Measurements from ENCODE around the gene ULK1. TPM values are rescaled to one million over a fixed set of nuclear protein-coding genes. Genes with fewer than 3 reads are reported as not detected.

ULK1 gene
- total RNA-seq = 100 to 1,000 TPM in 1 of 4 donors, 10 to 100 TPM in 3; 11.8 to 135 (median 38.8) TPM

DNA sequence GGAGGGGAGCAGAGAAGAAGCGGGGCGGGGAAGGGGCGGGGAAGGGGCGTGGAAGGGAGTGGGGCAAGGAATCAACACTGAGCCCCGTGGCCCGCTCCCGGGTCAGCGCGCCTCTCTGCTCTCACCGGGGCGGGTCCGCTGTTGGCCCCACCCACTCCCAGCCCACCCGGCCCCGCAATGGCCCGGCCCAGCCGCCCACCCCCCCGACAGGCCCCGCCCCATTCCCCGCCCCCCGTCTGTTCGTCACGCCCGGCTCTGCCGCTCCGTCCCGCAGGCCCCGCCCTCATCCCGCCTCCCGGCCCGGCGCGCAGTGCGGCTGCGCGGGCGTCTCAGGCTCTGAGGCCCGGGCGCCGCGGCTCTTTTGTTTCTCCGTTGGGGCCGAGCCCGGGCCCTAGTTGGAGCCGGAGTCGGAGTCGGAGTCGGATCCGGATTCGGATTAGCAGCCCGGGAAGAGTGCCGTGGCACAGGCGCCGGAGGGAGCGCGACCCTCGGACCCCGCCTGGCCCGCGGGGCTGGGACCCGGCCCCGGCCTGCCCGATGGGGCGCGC is at the start of gene ULK1:
Gene ULK1, plus strand, starts transcription at position 310 of the 548 bp plus-strand sequence. CDS start 380 bp downstream, outside the sequence.
- H3K27me3 ChIP-seq = no peaks in the 10 kb centered on the region
- peak; percentile 94 to 96 for DNase-seq
- H3K4me1 ChIP-seq = peaks cover 0 to 7% of the 10 kb centered on the region in 2 donors
- peak within 1 kb of the TSS; percentile 60 to 86 for H3K4me3 ChIP-seq
- intact Hi-C loops (cut with DNase I; ENCODE audit: low total_unique reads) = loop anchor here (2.0 kb wide), 1 partner anchor 54 kb away; the partner anchor contains the start of gene EP400
- TF ChIP-seq, protein P1, sequence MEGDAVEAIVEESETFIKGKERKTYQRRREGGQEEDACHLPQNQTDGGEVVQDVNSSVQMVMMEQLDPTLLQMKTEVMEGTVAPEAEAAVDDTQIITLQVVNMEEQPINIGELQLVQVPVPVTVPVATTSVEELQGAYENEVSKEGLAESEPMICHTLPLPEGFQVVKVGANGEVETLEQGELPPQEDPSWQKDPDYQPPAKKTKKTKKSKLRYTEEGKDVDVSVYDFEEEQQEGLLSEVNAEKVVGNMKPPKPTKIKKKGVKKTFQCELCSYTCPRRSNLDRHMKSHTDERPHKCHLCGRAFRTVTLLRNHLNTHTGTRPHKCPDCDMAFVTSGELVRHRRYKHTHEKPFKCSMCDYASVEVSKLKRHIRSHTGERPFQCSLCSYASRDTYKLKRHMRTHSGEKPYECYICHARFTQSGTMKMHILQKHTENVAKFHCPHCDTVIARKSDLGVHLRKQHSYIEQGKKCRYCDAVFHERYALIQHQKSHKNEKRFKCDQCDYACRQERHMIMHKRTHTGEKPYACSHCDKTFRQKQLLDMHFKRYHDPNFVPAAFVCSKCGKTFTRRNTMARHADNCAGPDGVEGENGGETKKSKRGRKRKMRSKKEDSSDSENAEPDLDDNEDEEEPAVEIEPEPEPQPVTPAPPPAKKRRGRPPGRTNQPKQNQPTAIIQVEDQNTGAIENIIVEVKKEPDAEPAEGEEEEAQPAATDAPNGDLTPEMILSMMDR (IDR thresholded peaks at IDR 0.05) = no peak
- TF ChIP-seq POLR2A (IDR thresholded peaks at IDR 0.05) = peak; percentile 95 to 96
- no peaks in the 10 kb centered on the region for H3K9me3 ChIP-seq
- H3K36me3 ChIP-seq = no peaks in the 10 kb centered on the region
- peak within 1 kb of the TSS; percentile 96 to 97 for H3K27ac ChIP-seq

DNA sequence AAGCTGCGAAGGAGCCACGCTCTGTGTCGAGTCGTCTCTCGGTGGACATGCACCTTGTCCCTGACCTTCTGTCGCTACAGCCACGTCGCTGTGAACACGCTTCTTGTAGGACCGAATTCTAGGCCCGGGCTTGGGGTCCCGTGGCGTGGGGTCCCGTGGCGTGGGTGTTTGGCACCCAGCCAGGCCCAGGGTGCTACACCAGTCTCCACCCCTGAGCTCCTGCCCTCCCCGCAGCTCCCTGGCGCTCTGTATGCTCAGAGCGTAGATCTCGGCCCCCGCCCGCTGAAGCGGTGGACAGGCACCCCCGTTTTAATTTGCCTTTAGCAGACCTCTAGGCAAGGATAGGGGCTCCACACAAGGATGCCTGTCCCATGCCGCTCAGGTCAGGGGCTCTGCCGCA is 49.8 kb upstream of the ULK1 start:
- H3K4me3 ChIP-seq = no peak overlapping the region

DNA sequence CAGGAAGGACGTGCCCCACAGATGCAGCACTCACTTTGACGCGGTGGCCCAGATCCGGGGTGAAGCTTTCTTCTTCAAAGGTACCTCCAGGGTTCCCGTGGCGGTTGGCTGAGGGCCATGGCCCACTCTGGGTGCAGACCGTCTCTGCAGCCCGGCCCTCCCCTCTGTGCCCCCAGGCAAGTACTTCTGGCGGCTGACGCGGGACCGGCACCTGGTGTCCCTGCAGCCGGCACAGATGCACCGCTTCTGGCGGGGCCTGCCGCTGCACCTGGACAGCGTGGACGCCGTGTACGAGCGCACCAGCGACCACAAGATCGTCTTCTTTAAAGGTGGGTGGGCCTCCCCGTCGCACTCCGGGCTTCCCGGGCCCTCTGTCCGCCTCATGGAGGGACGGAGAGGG is 49.3 kb upstream of the ULK1 start:
- H3K27me3 ChIP-seq = no peaks in the 10 kb centered on the region
- intact Hi-C loops (cut with DNase I; ENCODE audit: low total_unique reads) = no loop called here

More for the DNA sequence above, 49.8 kb upstream of the ULK1 start:
- DNase-seq = no peak
- intact Hi-C loops (cut with DNase I; ENCODE audit: low total_unique reads) = no loop called here
- TF ChIP-seq, protein P1 (IDR thresholded peaks at IDR 0.05) = no peak
- no peak for TF ChIP-seq POLR2A (IDR thresholded peaks at IDR 0.05)
- Histone ChIP-seq H3K4me1 (no peaks in the 10 kb centered on the region), H3K9me3 (no peaks in the 10 kb centered on the region), H3K27me3 (no peaks in the 10 kb centered on the region), H3K27ac (no peak overlapping the region), H3K36me3 (no peaks in the 10 kb centered on the region)

DNA sequence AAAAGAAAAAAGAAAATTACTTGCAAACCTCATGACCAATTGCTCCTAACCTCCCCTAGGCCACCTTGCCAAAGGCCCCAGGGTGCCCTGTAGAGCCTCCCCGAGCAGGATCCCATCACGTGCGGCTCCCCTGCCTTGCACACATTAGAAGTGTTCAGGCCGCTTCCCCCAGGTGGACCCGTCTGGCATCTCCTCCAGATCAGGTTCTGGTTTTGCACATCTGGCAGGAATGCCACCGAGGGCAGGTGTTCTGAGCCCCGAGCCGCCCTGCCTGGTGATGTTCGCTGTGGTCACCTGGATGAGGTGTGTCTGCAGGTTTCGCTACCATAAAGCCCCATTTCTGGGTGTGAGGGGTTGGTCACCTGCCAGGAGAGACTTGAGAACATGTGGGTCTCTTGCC is 47.0 kb upstream of the ULK1 start:
- Histone ChIP-seq H3K4me3 (no peak overlapping the region), H3K4me1 (no peaks in the 10 kb centered on the region), H3K27me3 (no peaks in the 10 kb centered on the region), H3K36me3 (no peaks in the 10 kb centered on the region), H3K27ac (no peak overlapping the region), H3K9me3 (no peaks in the 10 kb centered on the region)
- intact Hi-C loops (cut with DNase I; ENCODE audit: low total_unique reads) = no loop called here
- TF ChIP-seq, protein P1 (IDR thresholded peaks at IDR 0.05) = no peak
- TF ChIP-seq POLR2A (IDR thresholded peaks at IDR 0.05) = no peak
- DNase-seq = no peak

More for the DNA sequence above, 49.3 kb upstream of the ULK1 start:
- Histone ChIP-seq H3K4me1 (no peaks in the 10 kb centered on the region), H3K9me3 (no peaks in the 10 kb centered on the region), H3K36me3 (no peaks in the 10 kb centered on the region), H3K27ac (no peak overlapping the region), H3K4me3 (no peak overlapping the region)
- no peak for DNase-seq
- TF ChIP-seq POLR2A (IDR thresholded peaks at IDR 0.05) = no peak
- TF ChIP-seq, protein P1 (IDR thresholded peaks at IDR 0.05) = no peak

DNA sequence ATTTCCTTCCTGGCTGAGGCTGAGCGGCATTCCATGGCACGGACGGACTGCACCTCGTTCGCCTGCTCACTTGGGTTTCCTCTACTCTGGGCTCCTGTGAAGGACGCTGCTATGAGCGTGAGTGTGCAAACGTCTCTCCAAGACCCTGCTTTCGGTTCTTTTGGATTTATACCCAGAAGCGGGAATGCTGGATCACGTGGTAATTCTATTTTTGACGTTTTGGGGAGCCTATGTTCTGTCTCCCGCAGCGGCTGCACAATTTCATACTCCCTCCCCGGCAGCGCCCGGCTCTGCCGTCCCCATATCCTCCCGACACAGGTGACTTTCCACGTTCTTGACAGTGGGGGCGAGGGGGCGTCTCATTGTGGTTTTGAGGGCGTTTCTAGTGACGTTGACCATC is 45.7 kb upstream of the ULK1 start:
- no peaks in the 10 kb centered on the region for H3K36me3 ChIP-seq
- no peaks in the 10 kb centered on the region for H3K4me1 ChIP-seq
- TF ChIP-seq POLR2A (IDR thresholded peaks at IDR 0.05) = no peak
- TF ChIP-seq, protein P1 (IDR thresholded peaks at IDR 0.05) = no peak
- no peaks in the 10 kb centered on the region for H3K27me3 ChIP-seq
- no peak overlapping the region for H3K27ac ChIP-seq
- no peaks in the 10 kb centered on the region for H3K9me3 ChIP-seq
- no peak for DNase-seq
- intact Hi-C loops (cut with DNase I; ENCODE audit: low total_unique reads) = no loop called here
- no peak overlapping the region for H3K4me3 ChIP-seq

All from uterus (tissue), 4 donors.